HCT116 (cell line): Measurements from ENCODE around the gene IL6ST. TPM values are rescaled to one million over a fixed set of nuclear protein-coding genes. Genes with fewer than 3 reads are reported as not detected.

Source experiments
- ATAC-seq: fragments of 200-7000 bp; cut with Tn5 transposase; 2 replicates; pipeline ENCODE4 v1.9.1; 2020; ENCODE audit warnings: mild to moderate bottlenecking, moderate library complexity
- BruUV-seq: library from RNA; stranded (reverse); fragments of 400-500 nt; replicated peaks from 2 replicates; lab custom pipeline; 2021; lab: Mats Ljungman, UMichigan
- CTCF ChIA-PET: fragments of 300-600 bp; sonication (Branson Sonifier 250); formaldehyde crosslinking; loops from one replicate; lab custom pipeline; 2021; ENCODE audit warnings: antibody characterized with exemption; lab: Charles Lee
- POLR2A ChIA-PET: fragments of 300-600, 350-600 bp; sonication (Branson Sonifier 250); formaldehyde crosslinking; loops from one replicate; lab custom pipeline; 2021; ENCODE audit warnings: antibody characterized with exemption; lab: Charles Lee
- RAD21 ChIA-PET, 2 experiments: fragments of 300-600 bp; sonication (Branson Sonifier 250); formaldehyde crosslinking; loops; one replicate each; lab custom pipeline; 2023; ENCODE audit warnings: low total read pairs in 2 of 2; ENCODE audit not compliant: uncharacterized antibody in 2 of 2, unreplicated experiment in 2 of 2, low non-redundant PET in 1 of 2; lab: Charles Lee
- DNase-seq: peaks from one replicate; pipeline ENCODE4 v3.0.0-alpha.2; 2010; ENCODE audit warnings: low read depth, low spot score
- H2AFZ ChIP-seq: fragments of 200-600 bp; shearing (Covaris generic), sonication (generic); 2 replicates; pipeline ENCODE4 v1.6.1; 2017; ENCODE audit warnings: low read depth, mixed run types, mixed read lengths, antibody characterized with exemption, low read length; ENCODE audit not compliant: poor library complexity, severe bottlenecking
- H3K27ac ChIP-seq: 2 replicates; pipeline ENCODE4 v1.5.1; 2012; ENCODE audit warnings: low read depth, low read length
- H3K27me3 ChIP-seq: fragments of 200-600 bp; sonication (generic); 2 replicates; pipeline ENCODE4 v1.6.1; 2016; ENCODE audit warnings: mixed run types, low read length, mixed read lengths; ENCODE audit not compliant: insufficient read depth
- H3K36me3 ChIP-seq, 2 experiments: fragments of 200-500 bp in 1 of 2; fragments of 200-600 bp in 1 of 2; sonication (Bioruptor generic) in 1 of 2; sonication (generic) in 1 of 2; 2 replicates each; pipeline versions ENCODE4 v1.5.1 to v1.6.1; 2014 to 2016; ENCODE audit warnings: low read length in 2 of 2, inconsistent platforms in 1 of 2, mixed read lengths in 1 of 2, mixed run types in 1 of 2; ENCODE audit not compliant: insufficient read depth in 2 of 2, control insufficient read depth in 1 of 2
- H3K4me1 ChIP-seq, 2 experiments: fragments of 200-600 bp in 1 of 2; sonication (generic) in 1 of 2; 2 replicates each; pipeline versions ENCODE4 v1.5.1 to v1.6.1; 2012 to 2017; ENCODE audit warnings: low read length in 2 of 2, inconsistent platforms in 1 of 2, mild to moderate bottlenecking in 1 of 2, mixed read lengths in 1 of 2, mixed run types in 1 of 2, moderate library complexity in 1 of 2; ENCODE audit not compliant: insufficient read depth in 2 of 2, control insufficient read depth in 1 of 2
- H3K4me2 ChIP-seq: fragments of 200-600 bp; sonication (generic); 2 replicates; pipeline ENCODE4 v1.6.1; 2017; ENCODE audit warnings: mixed run types, low read length, mixed read lengths
- H3K4me3 ChIP-seq, 2 experiments: fragments of 200-600 bp in 1 of 2; sonication (generic) in 1 of 2; replicated peaks in 1 of 2; 2 replicates each; pipeline ENCODE4 v1.5.1; 2011 to 2016; ENCODE audit warnings: low read length in 2 of 2, control low read depth in 1 of 2, low read depth in 1 of 2, mild to moderate bottlenecking in 1 of 2, mixed read lengths in 1 of 2, mixed run types in 1 of 2
- H3K79me2 ChIP-seq: fragments of 200-600 bp; sonication (generic); 2 replicates; pipeline ENCODE4 v1.6.1; 2017; ENCODE audit warnings: mild to moderate bottlenecking, mixed run types, low read length, moderate library complexity, mixed read lengths; ENCODE audit not compliant: insufficient read depth
- H3K9ac ChIP-seq: fragments of 200-600 bp; sonication (generic); 2 replicates; pipeline ENCODE4 v1.6.1; 2016; ENCODE audit warnings: low read length, mixed read lengths
- H3K9me2 ChIP-seq: fragments of 200-600 bp; sonication (generic), shearing (Covaris generic); 2 replicates; pipeline ENCODE4 v1.6.1; 2017; ENCODE audit warnings: mixed run types, mild to moderate bottlenecking, moderate library complexity; ENCODE audit not compliant: insufficient read depth
- H3K9me3 ChIP-seq, 2 experiments: fragments of 200-500 bp in 1 of 2; fragments of 200-600 bp in 1 of 2; sonication (Bioruptor generic) in 1 of 2; sonication (generic) in 1 of 2; 2 replicates each; pipeline ENCODE4 v1.6.1; 2014 to 2017; ENCODE audit warnings: low read length in 2 of 2, mixed read lengths in 2 of 2, inconsistent platforms in 1 of 2, low read depth in 1 of 2, mild to moderate bottlenecking in 1 of 2, mixed run types in 1 of 2, moderate library complexity in 1 of 2; ENCODE audit not compliant: control insufficient read depth in 1 of 2, insufficient read depth in 1 of 2
- H4K20me1 ChIP-seq: fragments of 200-600 bp; sonication (generic), shearing (Covaris generic); 2 replicates; pipeline ENCODE4 v1.6.1; 2017; ENCODE audit warnings: mixed run types, mild to moderate bottlenecking, moderate library complexity; ENCODE audit not compliant: insufficient read depth
- EGR1 ChIP-seq: IDR thresholded peaks from 2 replicates; pipeline ENCODE4 v1.6.1; 2012; ENCODE audit warnings: low read depth
- EZH2 ChIP-seq: fragments of 200-600 bp; sonication (generic); IDR thresholded peaks from 2 replicates; pipeline ENCODE4 v1.6.1; 2017; ENCODE audit warnings: antibody characterized with exemption, mixed run types
- FOSL1 ChIP-seq: IDR thresholded peaks from 2 replicates; pipeline ENCODE4 v1.6.1; 2012; ENCODE audit warnings: low read depth
- POLR2AphosphoS5 ChIP-seq: IDR thresholded peaks from 2 replicates; pipeline ENCODE4 v1.6.1; 2011; ENCODE audit warnings: mild to moderate bottlenecking, low read depth, low read length, moderate library complexity
- RAD21 ChIP-seq: IDR thresholded peaks from 2 replicates; pipeline ENCODE4 v1.6.1; 2012; ENCODE audit warnings: low read depth, mild to moderate bottlenecking
- SIN3A ChIP-seq: IDR thresholded peaks from 2 replicates; pipeline ENCODE4 v1.6.1; 2012; ENCODE audit warnings: low read depth
- SP1 ChIP-seq: IDR thresholded peaks from 2 replicates; pipeline ENCODE4 v1.6.1; 2012; ENCODE audit warnings: low read depth
- ZFX ChIP-seq: fragments of 450-650 bp; IDR thresholded peaks from 2 replicates; pipeline ENCODE4 v1.6.1; 2017
- ZNF274 ChIP-seq: fragments of 200-500 bp; sonication (Bioruptor generic); IDR thresholded peaks from 2 replicates; pipeline ENCODE4 v1.6.1; 2014; ENCODE audit warnings: mild to moderate bottlenecking, low read depth, low read length, inconsistent platforms
- intact Hi-C: fragments of 100-400 bp; cut with micrococcal nuclease; formaldehyde crosslinking; loops from 2 replicates; pipeline ENCODE4 v1.10.0; 2022
- total RNA-seq: library from RNA; stranded (reverse); gene quantifications from one replicate; pipeline ENCODE4 v1.2.1, GENCODE V29; 2021; ENCODE audit not compliant: unreplicated experiment
- TF ChIP-seq, protein P1 (sequence below): IDR thresholded peaks from 2 replicates; pipeline ENCODE4 v1.6.1; 2011; ENCODE audit warnings: mild to moderate bottlenecking, low read length, moderate library complexity; ENCODE audit not compliant: insufficient replicate concordance; ENCODE audit errors: extremely low read depth
- TF ChIP-seq, protein P2 (sequence below): IDR thresholded peaks from 2 replicates; pipeline ENCODE4 v1.6.1; 2012
- TF ChIP-seq, protein P3 (sequence below): IDR thresholded peaks from 2 replicates; pipeline ENCODE4 v1.6.1; 2012

IL6ST gene
- total RNA-seq, 1 experiment from 2014 or later, result 26.5 TPM

DNA sequence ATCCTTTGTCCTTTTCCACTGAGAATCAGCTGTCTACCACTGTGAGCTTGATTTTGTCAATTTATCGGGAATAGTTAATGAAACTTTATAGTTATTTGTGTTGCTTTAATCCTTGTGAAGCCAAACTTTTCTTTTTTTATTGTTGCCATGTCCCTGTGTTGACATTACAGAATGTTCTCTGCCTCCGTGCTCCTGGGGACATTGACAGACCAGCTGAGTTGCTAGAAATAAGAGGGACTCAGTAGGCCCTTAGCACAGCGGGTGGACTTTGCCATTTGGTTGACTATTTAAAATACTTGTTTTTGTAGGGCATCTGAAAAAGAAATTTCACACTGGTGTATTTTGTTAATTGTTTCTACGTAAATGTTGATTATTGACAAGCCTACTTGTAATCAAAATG is 73.1 kb downstream of the IL6ST start:
- Histone ChIP-seq H4K20me1 (no peaks in the 10 kb centered on the region), H3K36me3 (no peaks in the 10 kb centered on the region), H3K4me3 (no peak overlapping the region), H3K4me2 (no peak overlapping the region), H3K4me1 (0 out of 4 replicates have a peak, but pooled peaks cover 0 to 3% of the 10 kb centered on the region in 2 experiments), H3K27ac (no peak overlapping the region), H2AFZ (no peak overlapping the region), H3K9me2 (no peaks in the 10 kb centered on the region), H3K27me3 (no peaks in the 10 kb centered on the region), H3K9ac (no peak overlapping the region), H3K9me3 (no peaks in the 10 kb centered on the region), H3K79me2 (no peaks in the 10 kb centered on the region)
- ATAC-seq, result no peak
- BruUV-seq, result no TSS peak
- no peak for DNase-seq
- intact Hi-C loops, result loop anchor here (2.0 to 10.0 kb wide), 5 partner anchors 209 to 749 kb away; partner anchors contain the start of genes CDC20B, MCIDAS and SLC38A9
- ChIA-PET POLR2A (no interaction called here), CTCF (no interaction called here), RAD21 (no interaction called here)
- TF ChIP-seq, protein P1, sequence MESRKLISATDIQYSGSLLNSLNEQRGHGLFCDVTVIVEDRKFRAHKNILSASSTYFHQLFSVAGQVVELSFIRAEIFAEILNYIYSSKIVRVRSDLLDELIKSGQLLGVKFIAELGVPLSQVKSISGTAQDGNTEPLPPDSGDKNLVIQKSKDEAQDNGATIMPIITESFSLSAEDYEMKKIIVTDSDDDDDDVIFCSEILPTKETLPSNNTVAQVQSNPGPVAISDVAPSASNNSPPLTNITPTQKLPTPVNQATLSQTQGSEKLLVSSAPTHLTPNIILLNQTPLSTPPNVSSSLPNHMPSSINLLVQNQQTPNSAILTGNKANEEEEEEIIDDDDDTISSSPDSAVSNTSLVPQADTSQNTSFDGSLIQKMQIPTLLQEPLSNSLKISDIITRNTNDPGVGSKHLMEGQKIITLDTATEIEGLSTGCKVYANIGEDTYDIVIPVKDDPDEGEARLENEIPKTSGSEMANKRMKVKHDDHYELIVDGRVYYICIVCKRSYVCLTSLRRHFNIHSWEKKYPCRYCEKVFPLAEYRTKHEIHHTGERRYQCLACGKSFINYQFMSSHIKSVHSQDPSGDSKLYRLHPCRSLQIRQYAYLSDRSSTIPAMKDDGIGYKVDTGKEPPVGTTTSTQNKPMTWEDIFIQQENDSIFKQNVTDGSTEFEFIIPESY, result no peak
- TF ChIP-seq POLR2AphosphoS5, result no peak
- TF ChIP-seq, protein P2, sequence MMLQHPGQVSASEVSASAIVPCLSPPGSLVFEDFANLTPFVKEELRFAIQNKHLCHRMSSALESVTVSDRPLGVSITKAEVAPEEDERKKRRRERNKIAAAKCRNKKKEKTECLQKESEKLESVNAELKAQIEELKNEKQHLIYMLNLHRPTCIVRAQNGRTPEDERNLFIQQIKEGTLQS, result no peak
- TF ChIP-seq SP1, result no peak
- TF ChIP-seq FOSL1, result no peak
- TF ChIP-seq ZFX, result no peak
- TF ChIP-seq SIN3A, result no peak
- TF ChIP-seq EGR1, result no peak
- no peak for TF ChIP-seq RAD21
- TF ChIP-seq ZNF274, result no peak
- TF ChIP-seq EZH2, result no peak
- TF ChIP-seq, protein P3, sequence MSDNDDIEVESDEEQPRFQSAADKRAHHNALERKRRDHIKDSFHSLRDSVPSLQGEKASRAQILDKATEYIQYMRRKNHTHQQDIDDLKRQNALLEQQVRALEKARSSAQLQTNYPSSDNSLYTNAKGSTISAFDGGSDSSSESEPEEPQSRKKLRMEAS, result no peak
- TF ChIP-seq, all 23 proteins: peak for 0
